Measurements from ENCODE around the gene PRICKLE3.

GRCh38 chrX:49189606-49190005 lies 3.4 kb upstream of the PRICKLE3 start:
- TF ChIP-seq CTCF (IDR thresholded peaks at IDR 0.05; ENCODE audit: low read depth, low read length, poor library complexity, severe bottlenecking) (no peak), EZH2phosphoT487 (IDR thresholded peaks at IDR 0.05; ENCODE audit: borderline replicate concordance, low read length) (no peak)
